ENCODE results near the gene SLC66A1. TPM values are rescaled to one million over a fixed set of nuclear protein-coding genes. Genes with fewer than 3 reads are reported as not detected.

The SLC66A1 gene
- polyA plus RNA-seq, 3 donors: 9.4 to 11.8 (median 11.5) TPM

GRCh38 chr1:19359357-19359756 is 47.2 kb downstream of the SLC66A1 start:
- DNase-seq (ENCODE audit: low read depth in 3 of 3, low spot score in 2 of 3): no peak

- no peak for DNase-seq (ENCODE audit: low read depth in 3 of 3, low spot score in 2 of 3)
Measured at GRCh38 chr1:19360016-19360415, 47.9 kb downstream of the SLC66A1 start.

- no peak for DNase-seq (ENCODE audit: low read depth in 3 of 3, low spot score in 2 of 3)
Measured at GRCh38 chr1:19360432-19360831, 48.3 kb downstream of the SLC66A1 start.

- no peak for DNase-seq (ENCODE audit: low read depth in 3 of 3, low spot score in 2 of 3)
Measured at GRCh38 chr1:19360843-19361610, 48.9 kb downstream of the SLC66A1 start.

- no peak for DNase-seq (ENCODE audit: low read depth in 3 of 3, low spot score in 2 of 3)
Measured at GRCh38 chr1:19361611-19362147, 49.6 kb downstream of the SLC66A1 start.

GRCh38 chr1:19363536-19364152 is 51.5 kb downstream of the SLC66A1 start:
- no peak for DNase-seq (ENCODE audit: low read depth in 3 of 3, low spot score in 2 of 3)

GRCh38 chr1:19365721-19366120 is 53.6 kb downstream of the SLC66A1 start:
- DNase-seq (ENCODE audit: low read depth in 3 of 3, low spot score in 2 of 3): no peak

GRCh38 chr1:19366599-19367536 is 54.7 kb downstream of the SLC66A1 start:
- no peak for DNase-seq (ENCODE audit: low read depth in 3 of 3, low spot score in 2 of 3)

- DNase-seq (ENCODE audit: low read depth in 3 of 3, low spot score in 2 of 3): no peak
Measured at GRCh38 chr1:19367584-19368041, 55.5 kb downstream of the SLC66A1 start.

GRCh38 chr1:19368050-19368449 is 55.9 kb downstream of the SLC66A1 start:
- DNase-seq (ENCODE audit: low read depth in 3 of 3, low spot score in 2 of 3): no peak

- DNase-seq (ENCODE audit: low read depth in 3 of 3, low spot score in 2 of 3): no peak
Measured at GRCh38 chr1:19368964-19369363, 56.8 kb downstream of the SLC66A1 start.

GRCh38 chr1:19369396-19370090 is 57.4 kb downstream of the SLC66A1 start:
- no peak for DNase-seq (ENCODE audit: low read depth in 3 of 3, low spot score in 2 of 3)

GRCh38 chr1:19370453-19371170 is 58.5 kb downstream of the SLC66A1 start:
- DNase-seq (ENCODE audit: low read depth in 3 of 3, low spot score in 2 of 3): no peak

GRCh38 chr1:19371226-19372135 is 59.4 kb downstream of the SLC66A1 start:
- DNase-seq (ENCODE audit: low read depth in 3 of 3, low spot score in 2 of 3): no peak

- DNase-seq (ENCODE audit: low read depth in 3 of 3, low spot score in 2 of 3): no peak
Measured at GRCh38 chr1:19372136-19372514, 60.0 kb downstream of the SLC66A1 start.

GRCh38 chr1:19372602-19373001 is 60.5 kb downstream of the SLC66A1 start:
- DNase-seq (ENCODE audit: low read depth in 3 of 3, low spot score in 2 of 3): no peak

- no peak for DNase-seq (ENCODE audit: low read depth in 3 of 3, low spot score in 2 of 3)
Measured at GRCh38 chr1:19373211-19374082, 61.3 kb downstream of the SLC66A1 start.
